ENCODE measurements around the gene CBS.
"Not testable (repeated sequence)": the region's sequence is repeated elsewhere in the genome, so short reads cannot be mapped to it uniquely, and the experiment has no call there.

Gene CBS

DNA sequence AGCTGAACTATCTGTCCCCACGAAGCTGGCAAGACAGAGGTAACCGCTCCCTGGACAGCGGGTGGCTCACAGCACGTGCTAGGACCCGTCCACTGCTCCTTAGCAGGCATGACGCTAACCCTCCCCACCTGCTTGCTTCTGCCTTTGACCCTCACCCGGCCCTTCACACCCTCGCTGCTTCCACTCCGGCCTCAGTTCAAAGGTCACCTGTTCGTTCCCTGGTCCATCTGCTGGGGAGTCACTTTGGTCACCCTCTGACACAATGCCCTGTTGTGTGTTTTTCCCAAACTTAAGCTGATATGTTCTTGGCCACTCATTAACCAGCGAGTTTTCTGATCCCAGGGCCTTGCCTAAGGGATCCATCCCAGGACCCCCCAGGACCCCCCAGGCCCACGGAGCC lies 7.6 kb downstream of the CBS start:
- not testable (repeated sequence) for DNase-seq (ENCODE audit: low spot score)

DNA sequence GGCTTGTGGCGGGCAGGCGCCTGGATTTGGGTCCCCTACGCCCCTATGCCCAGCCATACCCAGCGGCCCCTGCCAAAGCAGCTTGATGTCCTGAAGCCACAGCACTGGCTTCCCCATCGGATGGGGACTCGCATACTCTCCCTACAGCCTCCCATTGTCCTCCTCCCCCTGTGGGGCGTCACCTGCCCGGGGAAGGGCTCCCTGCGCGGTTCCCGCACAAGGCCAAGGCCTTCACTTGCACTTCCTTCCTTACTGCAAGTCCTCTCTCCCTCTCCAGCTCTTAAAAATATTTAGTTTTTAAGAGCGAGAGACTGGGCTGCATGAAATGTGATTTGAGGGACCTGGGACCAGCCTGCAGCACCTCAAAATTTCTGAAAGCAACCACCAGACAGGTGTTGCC lies 8.9 kb downstream of the CBS start:
- not testable (repeated sequence) for DNase-seq (ENCODE audit: low spot score)

DNA sequence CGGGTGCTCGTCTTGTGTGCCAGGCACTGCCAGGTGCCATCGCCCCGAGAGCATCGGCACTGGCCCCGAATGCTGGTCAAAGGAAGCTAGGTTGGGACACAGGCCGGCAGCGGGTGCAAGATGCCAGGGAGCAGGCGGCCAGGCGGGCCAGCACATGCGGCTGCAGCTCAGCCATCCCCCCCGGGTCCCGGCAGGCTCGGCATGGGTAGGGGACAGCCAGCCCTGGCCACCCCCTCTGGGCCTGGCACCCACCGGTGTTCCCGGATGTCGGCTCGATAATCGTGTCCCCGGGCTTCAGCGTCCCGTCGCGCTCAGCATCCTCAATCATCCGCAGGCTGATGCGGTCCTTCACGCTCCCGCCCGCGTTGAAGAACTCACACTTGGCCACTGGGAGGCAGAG lies 9.6 kb downstream of the CBS start:
- DNase-seq (ENCODE audit: low spot score) = not testable (repeated sequence)

DNA sequence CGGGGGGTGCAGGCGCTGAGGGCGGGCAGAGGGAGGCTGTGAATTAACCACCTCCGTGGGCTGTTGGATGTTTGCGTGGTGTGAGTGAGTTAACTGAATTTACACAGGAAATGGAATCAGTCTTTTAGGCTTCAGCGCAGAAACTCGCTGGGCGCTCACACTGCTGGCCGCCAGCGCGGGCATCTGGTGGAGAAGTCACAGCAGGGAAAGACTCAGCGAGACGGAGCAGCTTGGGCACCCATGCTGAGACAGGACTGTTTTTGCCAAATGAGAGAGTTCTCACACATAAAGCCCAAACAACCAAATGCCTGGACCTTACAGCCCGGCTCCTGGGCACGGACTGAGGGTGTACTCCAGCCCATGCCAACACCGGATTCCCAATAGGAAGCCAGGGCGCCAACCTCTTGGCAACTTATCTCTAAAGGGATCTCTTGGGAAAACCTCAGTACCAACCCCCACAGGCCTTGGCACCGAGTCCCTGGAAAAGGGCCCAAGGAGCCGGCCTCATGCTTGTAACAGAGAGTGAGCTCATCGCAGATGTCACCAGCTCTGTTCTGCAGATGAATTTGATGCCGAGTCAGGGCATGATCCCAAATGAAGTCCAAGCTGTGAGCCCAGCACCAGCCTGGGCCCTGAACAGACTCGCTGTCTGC lies 11.2 kb downstream of the CBS start:
- DNase-seq (ENCODE audit: low spot score) = not testable (repeated sequence)

DNA sequence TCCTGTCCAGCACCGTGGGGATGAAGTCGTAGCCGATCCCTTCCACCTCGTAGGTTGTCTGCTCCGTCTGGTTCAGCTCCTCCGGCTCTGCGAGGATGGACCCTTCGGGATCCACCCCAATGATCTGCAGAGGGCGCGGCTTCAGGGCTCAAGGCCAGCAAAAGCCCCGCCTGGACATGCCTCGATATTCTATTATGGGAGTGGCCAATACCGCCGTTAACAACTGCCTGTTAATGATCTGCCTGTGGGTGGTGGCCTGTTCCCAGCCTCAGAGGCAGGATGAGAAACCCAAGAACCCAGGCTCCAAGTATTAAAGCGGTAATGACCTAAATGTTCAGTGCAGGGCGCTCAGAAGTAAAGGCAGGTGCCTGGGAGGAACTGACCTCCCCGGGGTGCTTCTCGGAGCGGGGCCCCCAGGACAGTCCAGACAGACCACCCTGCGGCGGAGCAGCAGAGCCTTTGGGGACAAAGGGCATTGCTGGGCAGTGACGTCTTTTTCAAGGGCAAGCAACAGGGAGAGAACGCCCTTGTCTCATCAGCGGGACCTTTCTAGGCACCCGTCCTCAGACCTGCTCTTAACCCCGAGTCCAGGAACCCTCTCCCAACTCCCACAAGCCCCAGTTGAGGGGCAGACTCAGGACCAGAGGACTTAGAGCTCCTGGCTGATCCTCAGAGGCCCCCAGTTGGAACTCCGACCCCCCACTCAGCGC lies 12.5 kb downstream of the CBS start:
- not testable (repeated sequence) for DNase-seq (ENCODE audit: low spot score)

DNA sequence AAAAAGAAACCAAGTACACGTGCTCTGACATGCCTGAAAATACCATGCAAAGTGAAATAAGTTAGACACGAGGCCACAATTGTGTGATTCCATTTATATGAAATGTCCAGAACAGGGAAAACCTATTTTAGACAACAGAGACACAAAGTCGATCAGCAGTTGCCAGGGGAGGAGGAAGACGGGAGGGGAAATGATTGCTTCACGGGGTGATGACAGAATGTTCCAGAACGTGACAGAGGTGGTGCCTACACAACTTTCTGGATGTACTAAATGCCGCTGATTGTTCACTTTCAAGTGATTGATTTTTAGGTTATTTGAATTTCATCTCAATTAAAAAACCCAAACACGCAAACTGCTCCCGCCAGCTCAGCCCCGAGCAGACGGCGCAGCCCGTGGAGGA lies 22.5 kb downstream of the CBS start:
- DNase-seq (ENCODE audit: low spot score) = not testable (repeated sequence)

DNA sequence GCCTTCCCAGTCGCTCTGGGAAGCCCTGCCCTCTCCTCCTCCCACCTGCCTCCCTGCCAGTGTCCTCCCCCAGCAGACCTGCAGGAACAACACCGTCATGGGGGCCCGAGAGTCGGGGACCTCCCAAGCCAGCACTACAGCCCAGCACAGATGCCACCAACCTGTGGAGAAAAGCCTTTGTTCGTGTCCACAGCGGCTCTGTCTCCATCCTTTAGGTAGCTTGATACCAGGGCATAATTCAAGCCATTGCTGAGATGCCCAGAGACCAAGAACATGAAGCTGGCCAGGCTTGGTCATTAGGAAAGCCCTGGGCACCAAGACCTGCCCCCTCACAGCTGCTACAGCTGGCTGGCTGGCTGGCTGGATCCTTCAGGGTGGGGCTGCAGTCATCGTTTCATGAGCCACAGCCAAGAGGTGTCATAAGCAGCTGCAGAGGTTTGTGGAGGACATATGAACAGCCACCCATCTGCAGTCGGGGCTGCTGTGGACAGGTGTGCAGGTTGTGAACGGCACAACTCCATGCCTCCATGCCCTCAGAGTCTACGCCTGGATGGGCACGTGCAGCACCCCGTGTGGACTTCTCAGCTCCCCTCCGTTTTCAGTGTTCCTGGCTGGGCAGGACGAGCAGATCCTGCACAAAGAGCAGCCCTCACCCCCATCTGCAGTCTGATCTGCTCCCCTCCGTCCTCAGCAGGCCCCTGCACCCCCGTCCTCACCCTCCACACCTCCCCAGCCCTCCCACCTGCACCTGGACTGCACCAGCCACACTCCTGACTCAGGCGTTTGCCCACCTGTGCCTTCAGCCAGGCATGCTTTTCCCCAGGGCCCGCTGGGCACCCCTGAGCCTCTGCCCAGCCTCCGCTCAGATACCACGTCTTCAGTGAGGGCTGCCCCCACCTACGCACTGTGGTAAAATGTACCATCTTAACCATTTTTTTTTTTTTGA lies 29.5 kb downstream of the CBS start:
- not testable (repeated sequence) for DNase-seq (ENCODE audit: low spot score)

- not testable (repeated sequence) for DNase-seq (ENCODE audit: low spot score)
These were observed 30.3 kb downstream of the CBS start for GRCh38 chr21:43045165-43045875.

- not testable (repeated sequence) for DNase-seq (ENCODE audit: low spot score)
These were observed 31.1 kb downstream of the CBS start for GRCh38 chr21:43044547-43044946.

DNA sequence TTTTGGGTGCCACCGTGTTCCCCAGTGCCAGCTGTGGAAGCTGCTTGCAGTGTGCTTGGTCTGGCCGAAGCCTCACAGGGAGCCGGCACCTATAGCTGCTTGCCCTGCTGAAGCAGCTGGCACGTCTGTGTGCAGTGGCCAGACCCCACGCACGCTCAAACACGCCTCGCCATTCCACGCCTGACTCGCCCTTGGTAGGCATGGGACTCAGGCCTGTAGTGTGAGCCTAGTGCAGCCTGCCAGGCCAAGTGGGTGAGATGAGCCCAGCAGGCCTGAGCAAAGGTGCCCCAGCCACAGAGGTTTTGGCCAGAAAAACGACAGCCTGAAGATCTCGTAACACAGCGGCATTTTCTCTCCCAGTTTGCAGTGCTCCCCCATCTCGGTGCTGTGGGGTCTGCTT lies 32.3 kb downstream of the CBS start:
- DNase-seq (ENCODE audit: low spot score) = not testable (repeated sequence)

- DNase-seq (ENCODE audit: low spot score) = not testable (repeated sequence)
These were observed 33.5 kb downstream of the CBS start for GRCh38 chr21:43042169-43042568.

GRCh38 chr21:43038659-43039044 lies 37.0 kb downstream of the CBS start:
- not testable (repeated sequence) for DNase-seq (ENCODE audit: low spot score)

DNA sequence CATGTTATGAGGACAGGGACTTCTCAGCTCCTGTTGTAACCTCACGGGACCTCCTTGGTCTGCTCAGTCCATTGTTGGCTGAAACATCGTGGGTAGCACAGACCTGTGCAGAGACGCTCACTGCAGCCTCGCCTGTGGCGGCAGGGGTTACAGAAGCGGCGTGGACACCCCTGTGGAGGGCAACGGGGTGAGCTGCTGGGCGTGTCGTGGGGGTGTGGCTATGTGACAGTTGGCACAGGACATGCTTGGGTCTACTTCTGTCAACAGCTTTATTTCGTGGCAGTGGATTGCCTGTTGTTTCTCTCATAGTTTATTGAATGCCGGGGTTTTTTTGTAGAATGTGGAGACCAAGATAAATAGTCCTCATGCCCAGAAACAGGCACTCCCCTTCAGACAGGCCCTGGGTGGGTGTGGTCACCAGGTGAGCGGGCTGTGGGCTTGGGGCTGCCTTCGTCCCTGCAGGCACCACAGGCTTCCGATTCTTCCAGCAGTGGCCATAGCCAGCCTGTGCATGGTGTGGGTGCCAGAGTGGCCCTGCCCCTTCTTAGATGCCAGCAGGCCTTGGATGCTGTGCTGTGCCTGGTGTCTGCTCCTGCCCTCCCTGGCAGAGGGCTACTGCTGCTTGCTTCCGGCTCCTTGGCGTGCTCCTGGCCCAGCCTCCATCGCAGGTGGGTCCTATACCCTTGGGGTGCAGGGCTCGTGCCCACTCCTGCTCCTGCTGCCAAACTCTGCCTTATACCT lies 37.5 kb downstream of the CBS start:
- DNase-seq (ENCODE audit: low spot score) = not testable (repeated sequence)

- not testable (repeated sequence) for DNase-seq (ENCODE audit: low spot score)
These were observed 38.7 kb downstream of the CBS start for GRCh38 chr21:43036889-43037288.

DNA sequence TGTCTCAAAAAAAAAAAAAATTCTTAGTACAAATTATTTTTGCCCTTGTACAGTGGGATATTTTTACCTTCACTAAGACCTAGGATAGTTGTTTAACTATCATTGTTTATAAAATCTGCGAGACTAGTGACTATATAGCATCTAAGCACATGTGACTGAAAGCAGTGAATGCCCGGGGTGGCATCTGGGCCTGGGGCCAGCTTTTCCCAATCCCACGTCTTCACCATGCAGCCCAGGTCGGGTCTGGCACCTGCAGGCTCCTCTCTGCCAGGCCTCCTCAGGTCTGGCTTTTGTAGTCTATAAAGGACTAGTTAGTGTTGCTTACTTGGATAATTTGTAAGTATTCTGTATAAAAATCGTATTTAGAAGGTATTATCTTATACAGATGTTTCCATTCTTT lies 40.8 kb downstream of the CBS start:
- no peak for DNase-seq (ENCODE audit: low spot score)

GRCh38 chr21:43034101-43034500 lies 41.5 kb downstream of the CBS start:
- no peak for DNase-seq (ENCODE audit: low spot score)

- DNase-seq (ENCODE audit: low spot score) = no peak
These were observed 44.5 kb downstream of the CBS start for GRCh38 chr21:43031121-43031619.

DNA sequence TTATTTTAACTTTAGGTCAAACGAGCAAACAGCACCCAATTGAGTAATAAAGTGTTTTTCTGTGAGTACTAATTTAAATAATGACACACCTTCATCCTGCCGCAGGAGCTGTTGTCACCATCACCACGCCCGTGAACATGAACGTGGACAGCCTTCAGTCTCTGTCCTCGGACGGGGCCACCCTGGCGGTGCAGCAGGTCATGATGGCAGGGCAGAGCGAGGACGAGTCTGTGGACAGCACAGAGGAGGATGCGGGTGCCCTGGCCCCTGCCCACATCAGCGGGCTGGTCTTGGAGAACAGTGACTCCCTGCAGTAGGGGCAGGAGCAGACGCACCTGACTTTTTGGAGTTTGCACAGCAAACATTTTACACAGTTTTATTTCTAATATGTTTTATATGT lies 45.9 kb downstream of the CBS start:
- no peak for DNase-seq (ENCODE audit: low spot score)

GRCh38 chr21:43027846-43028731 lies 47.5 kb downstream of the CBS start:
- no peak for DNase-seq (ENCODE audit: low spot score)

DNA sequence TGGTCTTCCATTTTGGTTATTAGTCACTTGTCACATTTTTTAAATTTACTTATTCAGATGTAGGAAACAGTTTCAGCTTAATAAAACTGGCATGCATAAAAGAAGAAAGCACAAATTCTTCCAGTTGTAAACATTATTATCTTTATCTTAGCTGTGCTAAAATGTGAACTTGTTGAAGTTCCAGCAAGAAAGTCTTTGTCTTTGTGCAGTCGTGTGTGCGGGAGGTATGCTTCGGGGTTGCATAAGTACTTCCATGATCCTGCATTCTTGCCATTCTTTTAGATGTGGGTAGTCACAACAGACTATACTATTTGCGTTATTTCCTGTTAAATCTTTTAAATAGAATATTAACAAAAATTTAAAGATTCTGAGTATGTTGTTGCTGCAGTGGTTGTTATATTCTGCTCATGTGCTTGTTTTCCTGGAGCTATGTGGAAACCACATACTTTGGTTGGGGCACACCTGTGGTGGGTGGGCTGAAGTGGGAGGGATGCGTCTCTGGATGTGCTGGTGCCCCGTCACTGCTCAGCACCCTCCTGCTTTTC lies 49.9 kb downstream of the CBS start:
- DNase-seq (ENCODE audit: low spot score) = peak; percentile 47

Measured in HuH-7.5 (cell line).